Frontal cortex (tissue), 4 donors: ENCODE measurements around the gene ITGB3BP. TPM values are rescaled to one million over a fixed set of nuclear protein-coding genes. Genes with fewer than 3 reads are reported as not detected.
"Not testable (repeated sequence)": the region's sequence is repeated elsewhere in the genome, so short reads cannot be mapped to it uniquely, and the experiment has no call there.

Source experiments
- DNase-seq, 2 donors: peaks; one replicate each; pipeline ENCODE4 v3.0.0; 2012; ENCODE audit warnings: low spot score in 2 of 2
- FAIRE-seq: peaks from 2 replicates; lab custom pipeline; 2012; peaks lifted over from hg19 to GRCh38; lab: Jason Lieb, UNC
- total RNA-seq: library from RNA; depleted of rRNA; stranded (reverse); fragments of >200 nt; gene quantifications from one replicate; pipeline ENCODE4 v1.2.3, GENCODE V29; 2014
- donor health status: control.
- donor health status: control.
- donor health status: control.

The ITGB3BP gene
- total RNA-seq, 1 donor from 2014 or later: 17.5 TPM

DNA sequence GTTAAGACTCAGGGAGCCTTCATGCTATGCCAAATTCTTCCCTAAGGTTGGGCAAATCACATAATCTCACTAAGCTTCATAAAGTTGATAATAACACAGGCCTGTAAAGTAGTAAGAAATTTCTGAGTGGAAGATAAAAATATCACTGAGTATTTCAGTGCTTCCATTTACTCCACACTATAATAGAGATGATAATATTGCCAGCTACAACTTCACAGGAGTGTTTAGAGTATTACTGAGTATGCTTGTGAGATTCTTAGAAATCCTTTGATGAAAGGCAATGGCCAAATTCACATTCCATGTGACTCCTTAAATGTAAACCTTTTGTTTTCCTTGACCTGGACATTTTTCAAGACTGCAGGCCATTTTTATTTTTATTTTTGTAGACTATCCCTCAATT is 10.4 kb downstream of the ITGB3BP start:
- DNase-seq (no peak), FAIRE-seq (no peak)

DNA sequence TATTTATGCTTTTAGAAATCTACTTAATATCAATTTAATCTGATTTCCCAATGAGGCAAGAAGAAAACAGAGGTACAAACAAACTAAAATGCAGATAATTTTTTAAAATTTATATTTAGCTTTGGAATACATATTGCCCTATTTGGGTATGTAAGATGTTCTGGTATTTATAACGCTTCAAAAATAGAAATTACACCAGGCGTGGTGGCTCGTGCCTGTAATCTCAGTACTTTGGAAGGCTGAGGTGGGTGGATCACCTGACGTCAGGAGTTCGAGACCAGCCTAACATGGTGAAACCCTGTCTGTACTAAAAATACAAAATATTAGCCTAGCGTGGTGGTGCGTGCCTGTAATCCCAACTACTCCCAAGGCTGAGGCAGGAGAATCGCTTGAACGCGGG is 13.3 kb downstream of the ITGB3BP start:
- DNase-seq: no peak
- FAIRE-seq: no peak

DNA sequence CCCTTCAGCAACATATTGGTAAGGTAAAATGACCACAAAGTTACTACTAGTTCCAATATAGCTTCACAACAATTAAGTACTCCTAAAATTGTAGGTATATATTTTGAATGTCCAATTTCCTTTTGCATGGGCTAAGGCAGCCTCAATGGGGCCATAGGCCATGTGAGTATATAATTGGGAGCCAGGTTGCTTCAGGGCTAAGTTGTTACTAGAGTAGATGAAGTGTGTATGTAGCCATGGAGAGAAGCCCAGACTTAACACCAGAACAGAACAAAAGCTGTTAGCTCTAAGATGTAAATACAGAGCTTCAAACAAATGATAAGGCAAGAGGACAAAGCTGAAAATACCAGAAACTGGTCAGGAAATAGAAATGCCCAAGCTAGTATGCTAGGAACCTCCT is 16.2 kb downstream of the ITGB3BP start:
- FAIRE-seq: no peak
- no peak for DNase-seq

DNA sequence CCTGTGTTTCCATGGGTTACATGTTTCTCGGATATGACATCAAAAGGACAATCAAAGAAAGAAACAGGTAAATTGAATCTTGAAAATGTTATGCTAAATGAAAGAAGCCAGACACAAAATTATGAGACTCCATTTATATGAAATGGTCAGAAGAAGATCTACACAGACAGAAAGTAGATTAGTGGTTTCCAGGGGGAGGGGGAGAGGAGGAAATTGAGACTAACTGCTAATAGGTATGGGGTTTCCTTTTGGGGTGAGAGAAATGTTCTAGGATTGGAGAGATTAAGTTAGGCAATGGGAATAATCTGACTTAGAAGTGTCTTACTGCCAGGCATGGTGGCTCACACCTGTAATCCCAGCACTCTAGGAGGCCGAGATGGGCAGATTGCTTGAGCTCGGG is 21.8 kb downstream of the ITGB3BP start:
- no peak for FAIRE-seq
- no peak for DNase-seq

DNA sequence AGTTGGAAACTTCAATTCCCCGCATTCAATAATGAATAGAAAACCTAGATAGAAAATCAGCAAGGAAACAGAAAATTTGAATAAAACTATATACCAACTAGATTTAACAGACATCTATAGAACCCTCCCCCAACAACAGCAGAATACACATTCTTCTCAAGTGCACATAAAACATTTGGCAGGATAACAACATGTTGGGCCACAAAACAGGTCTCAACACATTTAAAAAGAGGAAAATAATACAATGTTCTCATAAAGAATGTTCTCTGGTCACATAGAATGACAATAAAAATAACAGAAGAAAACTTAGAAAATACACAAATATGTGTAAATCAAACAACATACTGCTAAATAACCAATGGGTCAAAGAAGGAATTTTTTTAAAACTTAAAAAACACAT is 24.9 kb downstream of the ITGB3BP start:
- FAIRE-seq (no peak), DNase-seq (no peak)

DNA sequence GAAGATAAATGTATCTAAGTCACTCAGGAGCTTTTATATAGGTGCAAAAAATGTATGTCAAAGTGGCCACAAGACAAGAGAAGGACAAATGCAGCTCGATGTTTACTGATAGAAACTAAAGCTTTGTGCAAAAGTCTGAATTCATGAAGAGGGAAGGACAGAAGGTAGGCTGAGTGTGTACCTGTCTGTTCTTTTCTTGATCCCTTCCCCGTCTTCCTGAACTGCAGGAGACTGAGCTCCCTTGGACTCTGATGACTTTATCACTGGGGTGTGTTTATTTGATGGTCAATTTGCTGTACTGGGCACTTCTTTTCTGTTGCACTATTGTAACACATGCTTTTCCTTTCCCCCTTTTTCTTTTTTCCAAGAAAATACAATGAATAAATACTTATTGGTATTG is 25.4 kb downstream of the ITGB3BP start:
- FAIRE-seq (no peak), DNase-seq (no peak)

DNA sequence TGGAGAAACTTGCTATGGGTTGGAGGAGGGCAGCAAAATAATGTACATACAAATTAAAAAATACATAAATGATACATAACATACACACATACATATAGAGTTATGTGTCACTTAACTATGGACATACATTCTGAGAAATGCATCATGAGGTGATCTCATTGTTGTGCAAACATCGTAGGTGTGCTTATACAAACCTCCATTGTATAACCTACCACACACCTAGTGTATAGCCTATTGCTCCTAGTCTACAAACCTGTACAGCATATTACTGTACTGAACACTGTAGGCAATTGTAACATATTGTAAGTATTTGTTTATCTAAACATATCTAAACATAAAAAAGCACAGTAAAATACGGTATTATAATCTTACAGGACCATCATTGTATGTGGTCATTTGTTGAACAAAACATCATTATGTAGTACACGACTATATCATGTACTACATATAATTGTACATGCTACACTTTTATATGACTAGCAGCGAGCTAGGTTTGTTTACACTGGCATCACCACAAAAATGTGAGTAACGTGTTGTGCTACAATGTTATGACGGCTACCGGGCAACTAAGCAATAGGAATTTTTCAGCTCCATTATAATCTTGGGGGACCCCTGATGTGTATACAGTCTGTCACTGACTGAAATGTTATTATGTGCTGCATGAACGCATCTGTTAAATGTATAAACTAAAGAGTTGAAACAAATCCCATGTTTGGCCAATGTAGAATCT is 35.5 kb downstream of the ITGB3BP start:
- DNase-seq (no peak), FAIRE-seq (no peak)

DNA sequence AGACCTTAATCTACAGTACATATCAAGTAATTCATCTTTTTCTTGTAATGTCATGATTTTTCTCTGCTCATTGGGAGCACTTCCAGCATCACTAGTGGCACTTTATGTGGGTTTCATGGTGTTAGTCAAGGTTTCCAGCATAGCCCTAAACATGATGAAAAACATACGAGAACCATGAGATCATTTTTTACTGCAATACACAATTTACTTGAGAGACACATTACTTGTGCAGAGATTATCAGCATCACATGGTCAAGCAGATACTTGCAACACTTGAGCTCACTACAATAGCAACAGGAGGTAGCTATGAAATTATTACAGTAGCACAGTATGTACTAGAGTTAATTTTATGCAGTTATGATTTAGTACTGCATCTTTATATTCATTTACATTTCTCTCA is 36.4 kb downstream of the ITGB3BP start:
- DNase-seq: no peak
- no peak for FAIRE-seq

DNA sequence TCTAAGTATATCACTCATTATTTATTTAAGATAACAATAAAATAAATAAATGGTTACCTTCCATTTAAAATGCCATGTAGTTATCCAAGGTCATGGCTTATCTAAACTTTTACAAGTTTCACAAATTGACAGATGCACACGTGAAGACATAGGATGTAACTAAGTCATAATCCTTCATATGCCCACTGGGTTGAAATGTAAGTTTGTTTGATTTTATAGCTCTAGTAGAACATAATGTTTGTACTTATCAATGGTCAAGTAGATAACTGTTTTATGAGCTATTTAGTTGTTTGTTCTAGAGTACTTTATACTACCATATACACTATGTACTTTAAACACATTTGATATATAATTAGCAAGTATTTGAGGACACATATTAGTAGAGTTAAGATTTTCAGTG is 43.0 kb downstream of the ITGB3BP start:
- no peak for DNase-seq
- no peak for FAIRE-seq

DNA sequence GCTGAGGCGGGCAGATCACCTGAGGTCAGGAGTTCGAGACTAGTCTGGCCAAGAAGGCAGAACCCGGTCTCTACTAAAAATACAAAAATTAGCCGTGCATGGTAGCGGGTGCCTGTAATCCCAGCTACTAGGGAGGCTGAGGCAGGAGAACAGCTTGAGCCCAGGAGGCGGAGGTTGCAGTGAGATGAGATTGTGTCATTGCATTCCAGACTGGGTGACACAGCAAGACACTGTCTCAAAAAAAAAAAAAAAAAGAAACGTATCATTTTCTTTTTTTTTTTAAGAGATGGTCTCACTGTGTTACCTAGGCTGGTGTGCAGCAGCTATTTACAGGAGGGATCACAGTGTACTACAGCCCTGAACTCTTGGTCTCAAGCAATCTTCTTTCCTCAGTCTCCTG is 47.3 kb downstream of the ITGB3BP start:
- FAIRE-seq (no peak), DNase-seq (no peak)

DNA sequence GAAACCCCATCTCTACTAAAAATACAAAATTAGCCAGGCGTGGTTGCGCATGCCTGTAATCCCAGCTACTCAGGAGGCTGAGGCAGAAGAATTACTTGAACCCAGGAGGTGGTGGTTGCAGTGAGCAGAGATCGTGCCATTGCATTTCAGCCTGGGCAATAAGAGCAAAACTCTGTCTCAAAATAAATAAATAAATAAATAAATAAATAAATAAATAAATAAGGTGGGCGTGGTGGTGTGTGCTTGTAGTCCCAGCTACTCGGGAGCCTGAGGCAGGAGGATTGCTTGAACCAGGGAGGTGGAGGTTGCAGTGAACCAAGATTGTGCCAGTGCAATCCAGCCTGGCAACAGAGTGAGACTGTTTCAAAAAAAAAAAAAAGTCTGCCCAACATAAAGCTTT is 54.3 kb downstream of the ITGB3BP start:
- not testable (repeated sequence) for DNase-seq, FAIRE-seq

DNA sequence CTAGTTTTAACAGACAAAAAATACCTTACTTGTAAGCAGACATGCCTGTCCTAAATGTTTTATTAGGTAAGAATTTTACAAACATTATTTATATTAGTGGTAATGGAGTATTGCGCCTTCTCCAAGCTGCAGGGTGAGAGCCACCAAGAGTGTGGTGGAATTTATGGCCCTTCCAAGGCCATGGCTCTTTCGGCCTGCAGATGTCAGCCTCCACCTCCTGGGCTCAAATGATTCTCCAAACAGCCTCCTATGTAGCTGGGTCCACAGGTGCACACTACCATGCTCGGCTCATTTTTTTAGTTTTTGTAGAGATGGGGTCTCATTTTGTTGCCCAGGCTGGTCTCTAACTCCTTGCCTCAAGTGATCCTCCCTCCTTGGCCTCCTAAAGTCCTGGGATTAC is 56.3 kb downstream of the ITGB3BP start:
- DNase-seq (no peak), FAIRE-seq (no peak)

DNA sequence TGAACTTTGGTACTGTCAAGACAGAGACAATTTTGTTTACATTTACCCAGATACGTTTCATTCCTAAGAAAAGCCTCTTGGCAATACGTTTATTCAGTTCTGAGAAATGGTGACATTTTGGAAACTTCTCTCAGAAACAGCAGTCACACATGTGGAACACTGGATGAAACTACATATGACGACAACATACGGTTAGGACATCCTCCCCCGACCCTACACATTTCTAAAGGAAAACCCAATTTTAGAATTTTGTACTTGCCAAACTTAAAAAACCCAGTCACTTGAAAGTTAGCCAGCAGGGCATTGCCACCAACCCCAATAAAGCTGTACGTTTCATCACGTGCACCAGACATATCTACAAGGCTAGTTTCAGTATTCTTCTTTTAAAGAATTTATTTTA is 56.8 kb downstream of the ITGB3BP start:
- DNase-seq (no peak), FAIRE-seq (no peak)

DNA sequence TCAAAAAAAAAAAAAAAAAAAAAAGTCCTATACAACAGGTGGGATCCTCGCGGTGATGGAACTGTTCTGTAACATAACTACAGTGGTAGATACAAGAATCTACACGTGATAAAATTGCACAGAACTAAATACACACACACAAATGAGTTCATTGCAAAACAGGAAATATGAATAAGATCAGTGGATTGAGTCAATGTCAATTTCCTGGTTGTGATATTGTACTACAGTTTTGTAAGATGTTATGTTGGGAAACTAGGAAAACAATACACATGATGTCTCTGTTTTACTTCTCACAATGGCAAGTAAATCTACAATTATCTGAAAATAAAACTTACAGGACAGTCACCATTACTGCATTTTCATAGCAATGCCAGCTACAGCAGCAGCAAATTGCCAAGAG is 59.8 kb downstream of the ITGB3BP start:
- no peak for FAIRE-seq
- no peak for DNase-seq

DNA sequence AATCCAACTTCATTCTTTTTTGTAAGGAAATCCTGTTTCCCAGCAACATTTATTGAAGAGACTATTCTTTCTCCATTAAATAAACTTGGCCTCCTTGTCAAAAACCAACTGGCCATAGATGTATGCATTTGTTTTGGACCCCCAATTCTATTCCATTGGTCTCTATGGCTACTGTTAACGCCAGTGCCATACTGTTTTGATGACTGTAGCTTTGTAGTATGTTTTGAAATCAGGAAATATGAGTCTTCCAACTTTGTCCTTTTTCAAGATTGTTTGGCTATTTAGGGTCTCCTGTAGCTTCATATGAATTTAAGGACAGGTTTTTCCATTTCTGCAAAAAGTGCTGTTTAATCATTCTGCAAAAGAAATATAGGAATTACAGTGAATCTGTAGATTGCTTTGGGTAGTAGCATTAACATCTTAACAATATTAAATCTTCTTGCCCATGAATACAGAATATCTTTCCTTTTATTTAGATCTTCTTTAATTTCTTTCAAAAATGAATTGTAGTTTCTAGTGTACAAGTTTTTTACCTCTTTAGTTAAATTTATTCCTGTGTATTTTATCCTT is 61.3 kb downstream of the ITGB3BP start:
- no peak for DNase-seq
- no peak for FAIRE-seq

DNA sequence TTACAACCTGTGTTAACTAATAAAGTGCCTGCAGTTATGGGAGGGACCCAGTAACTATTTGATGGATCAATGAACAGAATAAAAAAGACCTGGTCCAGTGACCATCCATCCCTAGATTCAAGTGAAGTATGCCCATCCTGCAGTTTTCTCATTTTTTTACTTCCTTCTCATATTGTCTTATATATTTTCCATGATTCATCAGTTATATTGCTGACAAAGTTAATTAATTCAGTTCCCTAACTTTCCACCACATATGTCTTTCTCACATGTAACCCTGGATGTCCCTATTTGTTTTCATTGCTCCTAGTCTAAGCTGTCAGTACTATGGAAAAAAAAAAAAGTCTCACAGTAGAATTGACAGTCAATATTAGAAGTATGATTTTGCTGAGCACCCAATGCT is 64.3 kb downstream of the ITGB3BP start:
- FAIRE-seq: no peak
- no peak for DNase-seq

DNA sequence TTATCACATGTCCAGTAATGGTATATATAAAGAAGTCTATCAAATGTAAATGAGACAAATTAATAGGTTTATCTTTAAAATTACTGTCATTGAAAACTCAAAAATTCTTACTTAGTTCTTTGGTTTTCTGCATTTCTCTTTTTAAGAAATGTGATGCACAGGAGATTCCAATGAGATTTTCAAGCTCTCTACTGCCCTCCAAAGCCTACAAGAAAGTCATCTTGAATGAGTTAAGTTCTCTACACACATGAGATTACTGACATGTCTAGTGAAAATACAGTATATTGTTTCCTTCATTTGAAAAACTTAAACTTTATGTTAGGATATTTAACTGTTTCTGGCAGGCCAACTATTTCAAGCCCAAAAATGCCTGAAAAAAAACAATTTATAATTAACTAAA is 68.8 kb downstream of the ITGB3BP start:
- no peak for FAIRE-seq

DNA sequence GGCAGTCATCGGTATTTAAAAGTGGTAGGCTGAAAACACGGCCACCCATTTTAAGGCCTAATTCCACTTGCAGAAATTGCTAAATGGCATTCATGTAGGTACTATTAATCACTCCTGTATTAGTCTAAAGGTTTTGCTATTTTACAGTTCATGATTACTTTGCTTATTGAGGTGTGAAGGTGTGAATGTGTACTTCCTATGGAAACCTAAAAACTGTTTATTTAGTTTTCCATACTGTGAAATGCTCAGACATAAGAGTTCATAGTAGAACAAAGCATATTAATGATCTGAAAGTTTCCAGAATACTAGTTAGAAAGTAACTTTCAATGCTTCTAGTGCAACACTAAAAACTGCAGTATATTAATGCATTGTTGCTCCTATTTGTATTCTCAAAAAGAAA is 69.8 kb downstream of the ITGB3BP start:
- DNase-seq (no peak), FAIRE-seq (no peak)

More for the DNA sequence above, 68.8 kb downstream of the ITGB3BP start:
- no peak for DNase-seq

DNA sequence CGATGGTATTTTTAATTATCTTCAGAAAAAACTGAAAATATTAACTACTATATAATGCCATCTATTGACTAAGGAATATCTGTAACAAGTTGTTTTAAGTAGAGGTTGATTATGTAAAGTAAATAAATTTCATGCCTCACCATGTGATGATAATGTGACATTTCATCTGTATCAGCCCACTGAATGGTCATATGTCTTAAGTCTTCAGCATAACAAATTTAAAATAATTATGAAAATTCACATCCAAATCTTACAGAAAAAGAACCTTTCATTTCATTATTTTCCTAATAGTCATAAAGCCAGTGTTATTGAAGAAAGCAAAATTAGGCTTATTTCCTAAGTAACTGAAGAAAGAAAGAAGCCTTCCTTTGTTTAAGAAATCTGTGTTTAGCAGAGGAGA is 72.6 kb downstream of the ITGB3BP start:
- FAIRE-seq (no peak), DNase-seq (no peak)

DNA sequence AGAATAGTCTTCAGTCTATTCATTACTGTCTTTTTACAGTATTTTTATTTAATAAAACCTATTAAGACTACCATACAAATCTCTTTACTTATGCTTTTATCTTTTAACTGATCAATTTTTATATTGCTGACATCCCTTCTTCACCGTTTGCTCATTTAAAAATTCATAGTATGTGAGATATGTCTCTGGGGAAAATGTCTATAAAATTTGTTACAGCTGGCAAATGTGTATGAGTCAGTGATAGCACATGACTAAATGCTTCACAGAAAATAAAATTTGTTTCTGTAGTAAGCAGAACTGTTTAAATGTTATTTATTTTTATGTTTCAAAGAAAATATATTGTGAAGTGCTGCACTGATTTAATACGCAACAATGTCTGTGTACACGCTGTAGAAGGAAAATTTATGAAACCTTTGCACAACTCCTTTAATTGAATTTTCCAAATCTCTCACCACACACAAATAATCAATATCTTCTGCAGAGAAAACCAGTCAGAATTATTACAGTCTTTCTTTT is 74.2 kb downstream of the ITGB3BP start:
- no peak for FAIRE-seq
- DNase-seq: no peak

DNA sequence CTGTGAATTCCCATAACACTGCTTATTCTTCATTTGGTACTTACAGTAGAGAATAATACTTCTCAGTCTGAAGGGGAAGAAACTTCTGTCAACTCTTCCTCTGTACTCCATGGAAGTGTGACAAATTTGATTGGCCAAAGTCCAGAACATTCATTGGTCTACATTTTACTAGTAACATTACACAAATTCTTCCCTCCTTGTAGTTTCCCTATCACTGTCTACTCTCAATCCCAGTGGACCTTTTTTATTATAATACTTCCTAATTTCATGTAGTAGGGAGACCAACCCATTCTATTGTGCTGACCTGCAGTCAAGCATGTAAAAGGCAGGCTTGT is 80.9 kb downstream of the ITGB3BP start:
- FAIRE-seq (no peak), DNase-seq (no peak)

DNA sequence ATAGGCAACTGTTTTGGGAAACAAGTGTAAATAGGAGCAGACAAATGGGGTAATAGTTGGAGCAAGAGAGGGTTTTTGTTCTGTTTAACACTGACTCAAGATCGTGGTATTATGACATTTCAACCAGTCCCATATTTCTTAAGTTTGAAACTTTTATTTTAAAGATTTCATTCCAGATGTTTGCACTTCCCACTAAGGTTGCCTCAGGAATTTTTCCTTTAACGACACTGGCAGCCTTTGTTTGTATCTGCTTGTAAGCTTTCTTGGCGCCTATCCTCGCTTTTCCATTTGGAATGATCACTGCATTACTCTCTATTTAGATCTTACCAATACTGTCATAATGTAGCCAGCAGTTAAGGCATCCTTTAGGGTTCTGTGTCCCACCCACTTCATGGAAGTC is 87.9 kb downstream of the ITGB3BP start:
- no peak for FAIRE-seq
- no peak for DNase-seq
